Ovary (tissue), 9 donors: ENCODE results near the gene PHF21B. TPM values are rescaled to one million over a fixed set of nuclear protein-coding genes. Genes with fewer than 3 reads are reported as not detected.

Source experiments
- DNase-seq, 5 donors: peaks; one replicate each; pipeline ENCODE4 v3.0.0-alpha.2; 2019 to 2020
- H3K27ac ChIP-seq, 2 donors: fragments of 200-600 bp; one replicate each; pipeline versions ENCODE4 v1.5.1 to v1.8.0; 2019 to 2022
- H3K27me3 ChIP-seq: fragments of 200-600 bp; one replicate; pipeline ENCODE4 v1.8.0; 2022
- H3K36me3 ChIP-seq: fragments of 200-600 bp; sonication (generic); one replicate; pipeline ENCODE4 v1.5.1; 2019
- H3K4me1 ChIP-seq: one replicate; pipeline ENCODE4 v1.8.1; 2013; ENCODE audit warnings: mild to moderate bottlenecking, moderate library complexity; ENCODE audit not compliant: insufficient read depth
- H3K4me3 ChIP-seq: fragments of 200-600 bp; sonication (generic); one replicate; pipeline ENCODE4 v1.5.1; 2017
- H3K9me3 ChIP-seq, 2 donors: fragments of 200-600 bp in 1 of 2; sonication (generic) in 1 of 2; one replicate each; pipeline versions ENCODE4 v1.5.1 to v1.8.1; 2013 to 2019; ENCODE audit warnings: mild to moderate bottlenecking in 1 of 2, moderate library complexity in 1 of 2
- EP300 ChIP-seq: sonication (generic); formaldehyde crosslinking; IDR thresholded peaks from one replicate; pipeline ENCODE4 v1.6.1; 2017; ENCODE audit warnings: antibody characterized with exemption
- POLR2A ChIP-seq: fragments of 450-650 bp; IDR thresholded peaks from one replicate; pipeline ENCODE4 v1.6.1; 2017; ENCODE audit warnings: antibody characterized with exemption, mild to moderate bottlenecking, moderate library complexity
- WGBS, 3 donors: extraction: QIAGEN DNeasy Blood & Tissue Kit in 1 of 3; methylation state at CpG; one replicate each; pipeline versions ENCODE4 v1.1.5 to v1.1.7; 2013 to 2017; 5-methylcytosine and 5-hydroxymethylcytosine counted together
- intact Hi-C, 4 donors: fragments of 100-400 bp; cut with DNase I; formaldehyde crosslinking; loops; one replicate each; pipeline versions ENCODE4 v1.11.0 to v1.15.1; 2022 to 2023
- polyA plus RNA-seq, 2 donors: library from polyadenylated mRNA; stranded (reverse); fragments of 200-250 nt in 1 of 2; fragments of 350-450 nt in 1 of 2; fragmentation: Illumina TruSeq in 1 of 2; extraction: RNeasy Lipid Tissue Mini Kit (QIAGEN cat#74804) in 1 of 2; gene quantifications; one replicate each; pipeline ENCODE4 v1.2.3, GENCODE V29; 2013 to 2014
- total RNA-seq, 7 donors: library from RNA; depleted of rRNA in 2 of 7; stranded (reverse); fragments of >200 nt in 2 of 7; fragmentation: NEBNext Ultra II Directional in 3 of 7; extraction: Animal tissue kit (Norgen Biotek cat#: 25700) in 3 of 7; gene quantifications; one replicate each; pipeline versions ENCODE4 v1.1.0 to v1.2.4, GENCODE V29; 2016 to 2023
- TF ChIP-seq, protein P1 (sequence below), 3 donors: fragments of 450-650 bp in 2 of 3; fragments of 200-600 bp in 1 of 3; IDR thresholded peaks; one replicate each; pipeline versions ENCODE4 v1.5.1 to v1.8.0; 2016 to 2022; ENCODE audit warnings: antibody characterized with exemption in 3 of 3, mild to moderate bottlenecking in 1 of 3
- donor health status: DM: no; HTN: no; CAD: no; lungs with moderate emphysema.
- donor health status: DM: no; HTN: no; CAD: no.
- donor health status: Bipolar disorder and iron deficiency.
- donor health status: DM: yes; HTN: yes; CAD: no.
- donor health status: DM: no; HTN: no; CAD: no.
- donor health status: DM: yes; HTN: yes; CAD: no.

PHF21B gene
- total and polyA plus RNA-seq, 9 donors = 0.95 to 10.7 (median 6.4) TPM

DNA sequence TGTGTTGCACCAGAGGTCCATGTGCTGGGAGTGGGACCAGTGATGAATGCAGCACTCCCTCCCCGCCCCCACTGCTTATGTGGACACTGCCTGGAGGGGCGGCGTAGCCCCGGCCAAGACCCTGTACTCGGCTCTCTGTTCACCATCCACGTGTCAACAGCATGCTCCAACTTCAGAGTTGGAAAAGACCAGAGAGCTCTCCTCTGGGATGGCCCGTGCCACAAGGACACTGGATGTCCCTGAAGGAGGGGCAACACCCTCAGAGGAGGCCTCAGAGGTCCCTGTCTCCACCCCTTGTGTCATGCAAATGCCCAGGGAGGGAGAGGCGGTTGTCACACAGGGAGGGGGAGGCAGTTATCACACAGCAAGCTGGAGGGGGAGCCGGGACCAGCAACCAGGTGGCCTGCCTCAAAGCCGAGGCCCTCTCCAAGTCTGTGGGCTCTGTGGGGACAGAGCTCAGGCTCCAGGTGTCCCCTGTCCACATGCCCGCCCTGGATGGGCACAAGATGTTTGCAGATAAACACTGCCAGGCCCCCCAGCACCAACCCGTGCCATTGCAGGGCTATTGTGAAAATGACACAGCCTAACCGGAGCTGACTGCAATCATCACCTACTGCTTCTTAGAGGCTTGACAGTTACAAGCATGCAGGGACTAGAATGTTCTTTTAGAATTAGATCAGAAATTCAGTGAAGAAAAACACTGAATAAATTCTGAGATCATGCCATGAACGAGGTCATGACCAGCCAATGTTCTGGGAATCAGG is 121.1 kb downstream of the PHF21B start:
- TF ChIP-seq, protein P1, sequence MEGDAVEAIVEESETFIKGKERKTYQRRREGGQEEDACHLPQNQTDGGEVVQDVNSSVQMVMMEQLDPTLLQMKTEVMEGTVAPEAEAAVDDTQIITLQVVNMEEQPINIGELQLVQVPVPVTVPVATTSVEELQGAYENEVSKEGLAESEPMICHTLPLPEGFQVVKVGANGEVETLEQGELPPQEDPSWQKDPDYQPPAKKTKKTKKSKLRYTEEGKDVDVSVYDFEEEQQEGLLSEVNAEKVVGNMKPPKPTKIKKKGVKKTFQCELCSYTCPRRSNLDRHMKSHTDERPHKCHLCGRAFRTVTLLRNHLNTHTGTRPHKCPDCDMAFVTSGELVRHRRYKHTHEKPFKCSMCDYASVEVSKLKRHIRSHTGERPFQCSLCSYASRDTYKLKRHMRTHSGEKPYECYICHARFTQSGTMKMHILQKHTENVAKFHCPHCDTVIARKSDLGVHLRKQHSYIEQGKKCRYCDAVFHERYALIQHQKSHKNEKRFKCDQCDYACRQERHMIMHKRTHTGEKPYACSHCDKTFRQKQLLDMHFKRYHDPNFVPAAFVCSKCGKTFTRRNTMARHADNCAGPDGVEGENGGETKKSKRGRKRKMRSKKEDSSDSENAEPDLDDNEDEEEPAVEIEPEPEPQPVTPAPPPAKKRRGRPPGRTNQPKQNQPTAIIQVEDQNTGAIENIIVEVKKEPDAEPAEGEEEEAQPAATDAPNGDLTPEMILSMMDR (IDR thresholded peaks at IDR 0.05) = no peak
- no peak for TF ChIP-seq EP300
- no peak for TF ChIP-seq POLR2A
- intact Hi-C loops = no loop called here
- Histone ChIP-seq H3K4me3 (no peak overlapping the region), H3K27ac (no peak overlapping the region), H3K4me1 (no peaks in the 10 kb centered on the region), H3K9me3 (no peaks in the 10 kb centered on the region), H3K27me3 (no peaks in the 10 kb centered on the region), H3K36me3 (no peaks in the 10 kb centered on the region)
- DNase-seq = peak in 1 of 5 donors; percentile 16
- WGBS, 3 donors = 76 to 80% (median 80%) methylated on average over 14 of the region's 14 CpGs

DNA sequence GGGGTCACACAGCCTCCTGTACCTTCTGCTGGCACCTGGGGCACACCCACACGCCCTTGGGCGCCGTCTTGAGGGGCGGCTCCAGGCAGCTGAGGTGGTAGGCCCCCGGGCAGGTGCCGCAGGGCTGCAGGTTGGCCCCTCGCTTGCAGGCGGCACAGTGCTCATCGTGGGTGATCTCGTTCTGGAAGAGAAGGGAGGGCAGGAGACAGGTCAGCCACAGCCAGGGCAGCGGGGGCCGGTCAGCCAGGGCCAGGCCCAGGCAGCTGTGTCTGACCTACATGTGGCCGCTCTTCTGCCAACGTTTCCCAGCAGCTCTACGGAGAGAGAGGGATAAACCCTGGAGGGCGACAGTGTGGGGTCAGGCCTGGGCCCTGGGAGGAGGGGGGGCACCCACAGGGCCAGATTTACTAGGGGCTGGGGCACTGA is 121.9 kb downstream of the PHF21B start:
- peak in 1 of 5 donors; percentile 29 for DNase-seq
- no peaks in the 10 kb centered on the region for H3K36me3 ChIP-seq
- intact Hi-C loops = no loop called here

DNA sequence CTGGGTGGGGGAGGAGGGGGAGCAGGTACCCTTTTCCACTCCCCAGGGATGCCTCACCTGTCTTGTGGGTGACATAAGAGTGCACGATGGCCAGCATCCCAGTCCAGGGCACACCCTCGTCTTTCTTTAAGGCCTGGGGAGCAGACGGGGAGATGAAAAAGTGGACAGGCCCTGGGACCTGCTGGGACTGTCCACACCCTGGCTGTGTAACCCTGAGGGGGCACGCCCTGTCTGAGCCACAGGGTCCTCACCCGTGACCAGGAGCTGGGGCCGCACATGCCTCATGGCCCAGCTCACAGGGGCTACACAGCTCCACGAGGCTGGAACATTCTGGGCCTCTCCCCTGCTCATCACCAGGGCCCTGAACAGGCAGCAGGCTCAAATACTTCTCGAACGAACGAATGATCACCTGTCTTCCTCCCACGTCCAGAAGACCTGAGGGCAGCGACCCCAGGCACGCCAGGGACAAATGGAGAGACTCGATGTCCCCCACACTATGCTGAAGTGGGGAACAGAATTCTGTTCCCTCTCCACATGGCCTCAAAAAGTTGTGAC is 123.9 kb downstream of the PHF21B start:
- Histone ChIP-seq H3K27ac (no peak overlapping the region), H3K4me3 (no peak overlapping the region), H3K36me3 (no peaks in the 10 kb centered on the region), H3K27me3 (no peaks in the 10 kb centered on the region), H3K4me1 (no peaks in the 10 kb centered on the region), H3K9me3 (no peaks in the 10 kb centered on the region)
- intact Hi-C loops = no loop called here
- TF ChIP-seq, protein P1 (IDR thresholded peaks at IDR 0.05) = no peak
- no peak for TF ChIP-seq EP300
- no peak for TF ChIP-seq POLR2A
- 92 to 95% (median 94%) methylated on average over 14 of the region's 14 CpGs for WGBS, 3 donors
- DNase-seq = peak in 1 of 5 donors; percentile 23

More for the DNA sequence above, 121.9 kb downstream of the PHF21B start:
- 84 to 88% (median 87%) methylated on average over 16 of the region's 16 CpGs for WGBS, 3 donors
- no peaks in the 10 kb centered on the region for H3K4me1 ChIP-seq
- H3K4me3 ChIP-seq = no peak overlapping the region
- no peaks in the 10 kb centered on the region for H3K27me3 ChIP-seq
- no peak overlapping the region for H3K27ac ChIP-seq
- TF ChIP-seq, protein P1 (IDR thresholded peaks at IDR 0.05) = no peak
- TF ChIP-seq EP300 (no peak), POLR2A (no peak)
- H3K9me3 ChIP-seq = no peaks in the 10 kb centered on the region

DNA sequence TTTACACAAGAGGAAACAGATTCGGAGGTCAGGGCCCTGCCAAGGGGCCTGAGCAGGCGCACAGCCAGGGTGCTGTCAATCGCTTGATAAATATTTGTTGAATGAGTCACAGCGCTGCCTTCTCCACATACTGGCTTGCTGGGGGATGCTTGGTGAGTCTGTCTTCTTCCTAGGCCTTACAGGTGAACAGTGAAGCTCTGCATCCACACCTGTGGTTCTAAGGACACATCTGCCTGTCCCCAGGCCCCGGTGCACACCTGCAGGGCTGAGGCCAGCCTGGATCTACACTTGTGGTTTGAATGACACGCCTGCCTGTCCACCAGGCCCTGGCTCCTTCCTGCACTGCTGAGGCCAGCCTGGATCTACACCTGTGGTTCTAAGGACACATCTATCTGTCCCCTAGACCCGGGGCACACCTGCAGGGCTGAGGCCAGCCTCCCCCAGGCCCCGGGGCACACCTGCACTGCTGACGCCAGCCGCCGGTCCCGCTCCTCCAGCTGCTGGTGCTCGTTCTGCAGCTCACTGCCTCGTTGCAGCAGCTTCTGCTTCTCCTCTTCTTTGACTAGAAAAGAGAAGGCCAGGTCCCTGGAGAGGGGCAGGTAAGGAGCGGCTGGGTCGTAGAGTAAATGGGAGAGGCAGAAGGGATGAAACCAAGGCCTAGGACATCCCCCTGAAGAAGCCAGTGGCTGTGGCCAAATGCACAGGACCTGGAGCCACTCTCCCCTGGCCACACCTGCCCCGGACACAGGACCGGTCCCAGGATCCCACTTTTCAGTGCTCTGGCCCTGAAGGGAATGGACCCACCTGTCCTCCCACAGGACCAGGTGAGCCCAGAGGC is 124.6 kb downstream of the PHF21B start:
- intact Hi-C loops = no loop called here
- Histone ChIP-seq H3K9me3 (no peaks in the 10 kb centered on the region), H3K4me1 (no peaks in the 10 kb centered on the region), H3K27me3 (no peaks in the 10 kb centered on the region), H3K36me3 (no peaks in the 10 kb centered on the region), H3K27ac (no peak overlapping the region), H3K4me3 (no peak overlapping the region)
- TF ChIP-seq, protein P1 (IDR thresholded peaks at IDR 0.05) = no peak
- no peak for TF ChIP-seq EP300
- TF ChIP-seq POLR2A = no peak
- peak in 1 of 5 donors; percentile 15 for DNase-seq
- 92 to 95% (median 95%) methylated on average over 18 of the region's 18 CpGs for WGBS, 3 donors
